Measurements from ENCODE around the gene HCFC1.
A peak's percentile ranks its signal among the peaks of the same experiment; 100 is the strongest.

Gene HCFC1

DNA sequence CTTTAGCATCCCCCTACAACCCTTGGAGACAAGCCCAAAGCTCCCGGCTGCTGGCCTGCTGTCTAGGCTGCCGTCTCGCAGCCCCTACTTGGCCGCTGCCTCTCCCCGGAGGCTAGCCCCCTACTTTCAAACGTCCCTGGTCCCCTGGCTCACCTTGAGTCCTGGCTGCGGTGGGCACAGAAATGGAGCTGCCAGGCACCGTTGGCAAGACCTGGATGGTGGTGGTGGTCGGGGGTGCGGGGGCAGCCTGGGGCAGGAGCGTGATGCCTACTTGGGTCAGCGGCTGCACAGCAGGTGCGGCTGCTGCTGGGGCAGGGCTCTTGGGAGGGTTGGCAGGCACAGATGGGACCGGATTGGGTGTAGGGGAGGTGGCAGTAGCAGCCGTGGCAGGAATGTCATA, 12.0 kb downstream of the HCFC1 start:
- DNase-seq (ENCODE audit: low read depth in 1 of 2, low spot score in 1 of 2): no peak

- no peak for DNase-seq (ENCODE audit: low read depth in 1 of 2, low spot score in 1 of 2)
Observed at GRCh38 chrX:153958605-153959004, 13.0 kb downstream of the HCFC1 start.

- no peak for DNase-seq (ENCODE audit: low read depth in 1 of 2, low spot score in 1 of 2)
Observed at GRCh38 chrX:153957224-153957623, 14.4 kb downstream of the HCFC1 start.

- DNase-seq (ENCODE audit: low read depth in 1 of 2, low spot score in 1 of 2): no peak
Observed at GRCh38 chrX:153956044-153956907, 15.3 kb downstream of the HCFC1 start.

GRCh38 chrX:153955228-153955732, 16.3 kb downstream of the HCFC1 start:
- no peak for DNase-seq (ENCODE audit: low read depth in 1 of 2, low spot score in 1 of 2)

DNA sequence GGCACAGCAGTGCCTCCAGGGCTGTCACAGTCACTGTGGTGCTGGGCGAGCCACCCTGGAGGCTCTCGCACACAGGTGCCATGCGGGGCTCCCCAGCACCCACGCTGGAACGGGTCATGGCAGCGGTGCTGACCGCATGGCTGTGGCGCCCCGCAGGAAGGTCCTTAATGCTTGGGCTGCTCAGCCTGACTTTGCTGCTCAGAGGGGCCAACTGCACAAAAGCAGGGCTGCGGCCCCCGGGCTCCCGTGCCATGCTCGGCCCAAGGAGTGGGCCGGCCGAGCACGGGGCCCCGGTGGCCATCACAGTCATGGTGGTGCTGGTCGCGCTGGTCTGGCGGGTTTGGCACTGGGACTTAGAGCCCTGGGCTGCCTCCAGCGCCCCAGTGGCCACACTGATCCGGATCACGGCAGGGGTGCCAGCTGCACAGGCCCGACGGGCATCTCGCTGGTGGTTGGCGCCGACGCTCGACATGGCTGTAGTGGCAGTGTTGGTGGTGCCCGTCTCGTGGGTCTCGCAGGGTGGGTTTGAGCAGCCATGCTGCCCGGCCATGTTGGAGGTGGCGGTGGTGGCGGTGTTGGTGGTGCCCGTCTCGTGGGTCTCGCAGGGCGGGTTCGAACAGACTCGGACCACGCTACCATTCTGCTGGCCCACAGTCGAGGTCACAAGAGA, 16.9 kb downstream of the HCFC1 start:
- no peak for DNase-seq (ENCODE audit: low read depth in 1 of 2, low spot score in 1 of 2)

DNA sequence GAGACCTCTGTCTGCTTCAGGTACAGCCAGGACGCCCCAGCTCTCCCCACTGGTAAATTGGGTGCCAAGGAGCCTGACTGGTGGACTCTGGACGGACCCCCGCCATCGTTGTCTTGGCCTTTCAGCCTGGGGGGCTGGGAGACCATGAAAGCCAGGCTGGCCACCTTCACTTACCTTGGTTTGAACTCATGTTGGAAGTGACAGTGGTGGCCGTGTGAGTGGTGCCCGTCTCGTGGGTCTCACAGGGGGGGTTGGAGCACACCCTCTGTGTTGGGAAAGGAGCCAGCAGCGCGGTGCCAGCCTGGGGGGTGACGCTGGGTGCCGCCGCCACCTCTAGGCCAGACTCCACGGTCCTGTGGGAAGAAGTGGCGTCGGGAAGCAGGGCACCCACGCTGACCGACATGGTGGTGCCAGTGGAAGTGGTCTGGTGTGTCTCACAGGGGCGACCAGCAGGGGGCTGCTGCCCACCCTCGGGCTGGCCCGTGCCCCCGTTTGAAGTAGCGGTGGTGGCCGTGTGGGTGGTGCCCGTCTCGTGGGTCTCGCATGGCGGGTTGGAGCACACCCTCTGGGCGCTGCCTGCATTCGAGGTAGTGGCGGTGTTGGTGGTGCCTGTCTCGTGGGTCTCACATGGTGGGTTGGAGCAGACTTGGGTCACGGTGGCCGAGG, 17.6 kb downstream of the HCFC1 start:
- no peak for DNase-seq (ENCODE audit: low read depth in 1 of 2, low spot score in 1 of 2)

DNA sequence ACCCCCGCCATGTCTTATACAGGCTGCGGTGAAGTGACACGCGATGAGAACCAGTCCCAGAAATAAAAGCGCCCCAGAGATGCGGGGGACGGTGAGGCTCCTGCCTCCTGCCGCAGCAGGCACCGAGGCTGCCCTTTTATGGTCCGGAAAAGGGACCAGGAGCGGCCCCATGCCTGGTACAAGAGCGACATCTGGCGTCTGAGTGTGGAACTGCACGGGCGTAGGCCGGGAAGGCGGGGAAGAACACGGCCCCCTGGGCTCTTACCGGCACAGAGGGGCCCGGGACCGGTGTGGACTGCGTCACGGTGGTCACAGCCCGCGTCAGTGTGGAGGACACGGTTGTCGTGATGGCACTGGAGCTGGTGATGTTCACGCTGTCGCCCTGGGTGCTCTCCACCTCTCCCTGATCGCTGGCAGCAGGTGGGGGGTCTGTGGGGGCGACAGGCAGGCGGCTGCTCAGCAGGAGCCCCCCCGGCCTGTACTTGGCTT, 18.2 kb downstream of the HCFC1 start:
- peak; percentile 63 to 66 for DNase-seq (ENCODE audit: low read depth in 1 of 2, low spot score in 1 of 2)

GRCh38 chrX:153952373-153953026, 19.1 kb downstream of the HCFC1 start:
- no peak for DNase-seq (ENCODE audit: low read depth in 1 of 2, low spot score in 1 of 2)

DNA sequence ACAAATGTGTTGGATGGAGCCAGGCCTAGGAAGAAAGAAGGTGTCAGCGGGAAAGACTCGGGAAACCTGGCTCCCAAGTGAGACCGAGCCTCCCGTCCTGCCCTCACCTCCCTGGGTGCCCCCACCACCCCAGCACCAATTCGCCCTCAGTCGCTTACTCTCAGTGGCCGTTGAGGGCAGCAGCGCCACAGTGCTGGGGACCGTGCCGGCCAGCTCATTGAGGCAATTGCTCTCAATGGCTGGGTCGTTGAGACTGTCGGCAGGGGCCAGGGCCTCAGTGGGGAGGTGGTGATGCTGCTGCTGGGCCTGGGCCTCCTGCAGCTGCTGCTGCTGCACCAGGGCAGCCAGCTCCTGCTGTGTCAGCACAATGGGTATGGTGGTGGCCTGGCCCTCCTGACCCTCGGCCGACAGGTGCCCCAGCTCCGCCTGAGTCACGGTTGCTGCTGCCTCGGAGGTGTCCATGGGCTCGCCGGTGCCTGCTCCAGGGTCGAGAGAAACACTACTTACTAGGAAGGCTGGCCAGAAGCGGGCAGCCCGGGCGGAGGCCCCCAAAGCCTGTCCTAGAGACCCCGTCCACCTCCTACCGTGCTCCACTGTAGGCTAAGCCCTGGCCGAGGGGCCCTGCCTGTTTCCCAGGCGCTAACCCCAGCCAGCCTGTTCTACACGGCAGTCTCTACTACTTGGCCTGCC, 19.8 kb downstream of the HCFC1 start:
- DNase-seq (ENCODE audit: low read depth in 1 of 2, low spot score in 1 of 2): no peak

DNA sequence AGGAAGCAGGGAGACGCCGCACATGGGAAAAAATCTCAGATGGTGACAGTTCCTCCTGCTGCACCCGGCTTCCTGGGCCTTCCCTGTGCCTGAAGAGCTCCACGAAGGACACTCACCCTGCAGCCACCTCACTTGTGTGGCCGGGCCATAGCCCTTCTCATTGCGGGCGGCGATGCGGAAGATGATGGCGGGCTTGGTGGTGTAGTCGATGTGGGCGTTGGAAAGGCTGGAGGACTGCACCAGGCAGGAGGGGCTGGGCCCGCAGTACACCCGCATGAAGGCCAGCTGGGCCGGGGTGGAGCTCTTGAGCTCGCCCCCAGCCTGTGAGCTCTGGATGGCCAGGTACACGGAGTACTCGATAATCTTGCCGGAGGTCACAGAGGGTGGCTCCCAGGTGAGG, 21.5 kb downstream of the HCFC1 start:
- DNase-seq (ENCODE audit: low read depth in 1 of 2, low spot score in 1 of 2): no peak

DNA sequence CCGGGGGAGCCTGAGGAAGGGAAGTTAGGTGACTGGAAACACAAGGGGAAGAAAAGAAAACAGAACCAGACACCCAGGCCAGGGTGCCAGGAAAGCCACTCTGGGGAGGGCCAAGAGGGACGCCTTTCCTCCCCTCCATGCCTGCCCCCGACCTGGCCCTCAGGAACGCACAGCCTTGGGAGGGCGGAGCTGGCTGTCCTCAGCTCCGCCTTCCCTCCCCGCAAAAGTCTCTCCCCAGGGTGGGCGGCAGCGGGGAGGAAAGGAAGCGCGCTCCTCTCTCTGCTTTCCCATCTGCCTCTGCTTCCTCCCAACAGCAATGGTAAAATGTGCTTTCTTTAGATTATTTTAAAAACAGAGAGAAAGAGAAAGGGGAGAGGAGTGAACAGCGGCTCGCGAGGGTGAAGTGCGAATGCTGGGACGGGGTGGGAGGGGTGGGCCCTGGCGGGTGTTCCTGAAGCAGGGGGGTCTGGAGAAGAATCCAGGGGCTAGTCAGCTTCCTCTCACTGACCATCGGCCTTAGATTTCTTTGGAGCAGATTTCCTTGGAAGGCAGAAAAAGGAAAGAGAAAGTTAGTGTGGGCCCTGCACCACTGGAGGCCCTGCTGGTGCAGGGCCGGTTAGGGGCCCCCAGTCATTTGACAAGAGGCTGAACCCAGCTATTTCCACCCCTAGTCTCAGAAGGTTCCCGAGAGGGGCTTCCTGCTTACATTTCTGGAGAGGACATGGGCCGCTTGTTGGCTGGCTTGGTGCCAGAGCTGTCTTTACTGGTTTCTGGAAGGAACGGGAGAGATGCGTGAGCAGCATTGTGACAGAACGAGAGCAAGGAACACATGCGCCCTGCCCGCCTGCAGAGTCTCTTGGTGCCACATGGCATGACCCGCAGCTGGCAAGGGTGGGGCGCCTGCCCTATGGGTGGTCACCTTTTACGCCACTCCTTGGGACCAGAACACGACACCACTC, 22.5 kb downstream of the HCFC1 start:
- DNase-seq (ENCODE audit: low read depth in 1 of 2, low spot score in 1 of 2): no peak

DNA sequence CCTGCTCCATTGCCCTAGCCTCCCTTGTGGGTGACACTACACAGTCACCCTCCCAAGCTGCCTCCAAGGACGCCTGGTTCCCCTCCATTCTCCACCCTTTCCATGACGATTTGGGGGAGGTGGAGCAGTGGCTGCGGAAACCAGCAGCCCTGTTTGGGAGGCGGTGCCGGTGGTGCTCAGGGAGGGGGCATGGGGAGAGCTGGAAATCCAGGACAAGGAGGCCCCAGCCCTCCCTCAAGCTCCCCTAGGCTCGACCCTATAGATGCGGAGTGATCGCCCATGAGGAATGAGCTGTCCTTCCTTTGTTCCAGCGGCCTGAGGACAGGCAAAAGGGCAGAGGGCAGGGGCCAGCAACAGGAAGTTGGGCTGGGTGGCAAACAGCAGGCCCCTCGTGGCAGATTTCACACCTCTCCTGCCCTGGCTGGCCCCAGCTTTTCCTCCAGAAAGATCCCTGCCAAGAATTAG, 23.6 kb downstream of the HCFC1 start:
- no peak for DNase-seq (ENCODE audit: low read depth in 1 of 2, low spot score in 1 of 2)

GRCh38 chrX:153947009-153947769, 24.4 kb downstream of the HCFC1 start:
- DNase-seq (ENCODE audit: low read depth in 1 of 2, low spot score in 1 of 2): peak; percentile 42 to 62

GRCh38 chrX:153945956-153946943, 25.4 kb downstream of the HCFC1 start:
- DNase-seq (ENCODE audit: low read depth in 1 of 2, low spot score in 1 of 2): no peak

DNA sequence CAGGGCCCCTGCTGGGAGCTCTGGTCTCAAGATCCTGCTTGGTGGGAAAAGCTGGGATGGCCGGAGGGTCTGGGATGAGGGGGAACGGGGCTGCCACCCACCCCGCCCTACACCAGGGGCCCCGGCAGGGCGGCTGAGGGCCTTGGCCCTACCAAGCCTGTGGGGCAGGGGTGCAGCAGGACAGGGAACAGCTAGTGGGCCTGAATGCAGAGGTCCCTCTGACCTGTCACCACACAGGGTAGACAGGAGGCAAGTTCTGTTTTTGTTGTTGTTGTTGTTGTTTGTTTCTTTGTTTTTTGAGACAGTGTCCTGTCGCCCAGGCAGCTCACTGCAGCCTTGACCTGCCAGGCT, 26.8 kb downstream of the HCFC1 start:
- no peak for DNase-seq (ENCODE audit: low read depth in 1 of 2, low spot score in 1 of 2)

GRCh38 chrX:153944140-153944799, 27.3 kb downstream of the HCFC1 start, which contains the start of gene RENBP:
TSS of gene RENBP (minus strand) at chrX:153944643. CDS start at chrX:153944610, 33 bp downstream.
- no peak for DNase-seq (ENCODE audit: low read depth in 1 of 2, low spot score in 1 of 2)
